Neural progenitor cell (in vitro differentiated cells): Measurements from ENCODE around the gene COLEC12. TPM values are rescaled to one million over a fixed set of nuclear protein-coding genes. Genes with fewer than 3 reads are reported as not detected.

Source experiments
- DNase-seq: peaks from one replicate; pipeline ENCODE4 v3.0.0-alpha.2; 2016; ENCODE audit warnings: low spot score
- H2AFZ ChIP-seq: fragments of 200-600 bp; sonication (generic); replicated peaks from 2 replicates; pipeline ENCODE4 v1.6.1; 2016; ENCODE audit warnings: antibody characterized with exemption
- H3F3A ChIP-seq: fragments of 200-600 bp; sonication (generic); 2 replicates; pipeline ENCODE4 v1.6.1; 2016; ENCODE audit warnings: antibody characterized with exemption, low read depth
- H3K27ac ChIP-seq: fragments of 200-600 bp; sonication (generic); 2 replicates; pipeline ENCODE4 v1.5.1; 2016; ENCODE audit warnings: mild to moderate bottlenecking
- H3K27me3 ChIP-seq: fragments of 200-600 bp; sonication (generic); 2 replicates; pipeline ENCODE4 v1.6.1; 2016; ENCODE audit warnings: mild to moderate bottlenecking, moderate library complexity
- H3K36me3 ChIP-seq: fragments of 200-600 bp; sonication (generic); 2 replicates; pipeline ENCODE4 v1.5.1; 2016
- H3K4me1 ChIP-seq: fragments of 200-600 bp; sonication (generic); 2 replicates; pipeline ENCODE4 v1.6.1; 2016; ENCODE audit warnings: mixed run types
- H3K4me2 ChIP-seq: fragments of 200-600 bp; sonication (generic); 2 replicates; pipeline ENCODE4 v1.6.1; 2016
- H3K4me3 ChIP-seq: fragments of 200-600 bp; sonication (generic); 2 replicates; pipeline ENCODE4 v1.5.1; 2016
- H3K79me2 ChIP-seq: fragments of 200-600 bp; sonication (generic); 2 replicates; pipeline ENCODE4 v1.6.1; 2016; ENCODE audit warnings: low read depth
- H3K9ac ChIP-seq: fragments of 200-600 bp; sonication (generic); 2 replicates; pipeline ENCODE4 v1.6.1; 2016
- H3K9me3 ChIP-seq: fragments of 200-600 bp; sonication (generic); 2 replicates; pipeline ENCODE4 v1.5.1; 2016; ENCODE audit warnings: low read depth
- H4K20me1 ChIP-seq: fragments of 200-600 bp; sonication (generic); 2 replicates; pipeline ENCODE4 v1.6.1; 2016; ENCODE audit warnings: low read depth
- H3K27ac Mint-ChIP-seq: 3 replicates; pipeline ENCODE4 v1.8.0; 2021; ENCODE audit warnings: mixed read lengths
- H3K27me3 Mint-ChIP-seq: 2 replicates; pipeline ENCODE4 v1.8.0; 2022; ENCODE audit warnings: low read depth, mild to moderate bottlenecking, inconsistent platforms, moderate library complexity, mixed read lengths; ENCODE audit not compliant: insufficient read depth
- H3K36me3 Mint-ChIP-seq: 3 replicates; pipeline ENCODE4 v1.8.0; 2021; ENCODE audit warnings: mixed read lengths
- H3K4me1 Mint-ChIP-seq: 3 replicates; pipeline ENCODE4 v1.8.0; 2021; ENCODE audit warnings: mixed read lengths
- H3K4me3 Mint-ChIP-seq: 3 replicates; pipeline ENCODE4 v1.8.0; 2021; ENCODE audit warnings: mild to moderate bottlenecking, moderate library complexity, mixed read lengths
- H3K9me3 Mint-ChIP-seq: 3 replicates; pipeline ENCODE4 v1.8.0; 2020; ENCODE audit warnings: mixed read lengths
- CTCF ChIP-seq: fragments of 200-600 bp; sonication (generic); IDR thresholded peaks from 2 replicates; pipeline ENCODE4 v1.5.1; 2017; ENCODE audit warnings: antibody characterized with exemption, mild to moderate bottlenecking
- EZH2 ChIP-seq: fragments of 200-600 bp; sonication (generic); IDR thresholded peaks from 2 replicates; pipeline ENCODE4 v1.6.1; 2017; ENCODE audit warnings: antibody characterized with exemption, mild to moderate bottlenecking, moderate library complexity
- EZH2phosphoT487 ChIP-seq: fragments of 200-600 bp; sonication (generic); IDR thresholded peaks from 2 replicates; pipeline ENCODE4 v1.6.1; 2017; ENCODE audit warnings: antibody characterized with exemption
- total RNA-seq: library from RNA; depleted of rRNA; stranded (reverse); fragments of >200 nt; gene quantifications from 2 replicates; pipeline ENCODE4 v1.2.3, GENCODE V29; 2015; ENCODE audit warnings: low replicate concordance

The COLEC12 gene
- total RNA-seq, 1 donor from 2014 or later, result 2.0 TPM

- no peak for DNase-seq
- H3K4me1 ChIP-seq, result peaks cover 26% of the 10 kb centered on the region
- H3K9me3 Mint-ChIP-seq, result no peaks in the 10 kb centered on the region
- no peaks in the 10 kb centered on the region for H3K27me3 ChIP-seq
- no peaks in the 10 kb centered on the region for H3K36me3 Mint-ChIP-seq
- H3K9ac ChIP-seq, result no peak overlapping the region
- no peak overlapping the region for H3K27ac Mint-ChIP-seq
- H3K4me2 ChIP-seq, result no peak overlapping the region
- TF ChIP-seq EZH2, result no peak
- no peak overlapping the region for H2AFZ ChIP-seq
- H4K20me1 ChIP-seq, result no peaks in the 10 kb centered on the region
- H3K79me2 ChIP-seq, result no peaks in the 10 kb centered on the region
- no peaks in the 10 kb centered on the region for H3K9me3 ChIP-seq
- no peak overlapping the region for H3K4me3 Mint-ChIP-seq
- H3K4me1 Mint-ChIP-seq, result peaks cover 30% of the 10 kb centered on the region
- peaks cover 5% of the 10 kb centered on the region for H3K27me3 Mint-ChIP-seq
- no peaks in the 10 kb centered on the region for H3K36me3 ChIP-seq
- H3K27ac ChIP-seq, result no peak overlapping the region
- H3K4me3 ChIP-seq, result no peak overlapping the region
- peaks cover 12% of the 10 kb centered on the region for H3F3A ChIP-seq
These were observed 198.4 kb downstream of the COLEC12 start for GRCh38 chr18:302097-302496.

- no peaks in the 10 kb centered on the region for H3K36me3 Mint-ChIP-seq
These were observed 202.6 kb downstream of the COLEC12 start for GRCh38 chr18:297936-298335.

GRCh38 chr18:295756-296490 lies 204.6 kb downstream of the COLEC12 start:
- H3K27ac ChIP-seq, result no peak overlapping the region
- no peak for TF ChIP-seq EZH2
- no peak for TF ChIP-seq CTCF
- no peak for TF ChIP-seq EZH2phosphoT487
- no peak overlapping the region for H3K27ac Mint-ChIP-seq

More at GRCh38 chr18:297936-298335, 202.6 kb downstream of the COLEC12 start:
- Histone ChIP-seq H3K4me2 (no peak overlapping the region), H3K79me2 (no peaks in the 10 kb centered on the region), H4K20me1 (no peaks in the 10 kb centered on the region), H3K4me1 (no peaks in the 10 kb centered on the region), H3F3A (no peaks in the 10 kb centered on the region), H3K27ac (no peak overlapping the region), H2AFZ (no peak overlapping the region), H3K9me3 (no peaks in the 10 kb centered on the region), H3K36me3 (no peaks in the 10 kb centered on the region), H3K4me3 (no peak overlapping the region), H3K27me3 (no peaks in the 10 kb centered on the region), H3K9ac (no peak overlapping the region)
- Mint-ChIP-seq H3K27ac (no peak overlapping the region), H3K4me3 (no peak overlapping the region), H3K4me1 (peaks cover 10% of the 10 kb centered on the region), H3K9me3 (peaks cover 2% of the 10 kb centered on the region), H3K27me3 (peaks cover 3% of the 10 kb centered on the region)
- TF ChIP-seq EZH2phosphoT487 (no peak), CTCF (no peak), EZH2 (no peak)
- DNase-seq, result no peak

GRCh38 chr18:294566-294965 lies 205.9 kb downstream of the COLEC12 start:
- H3K9me3 ChIP-seq, result no peaks in the 10 kb centered on the region
- H3K9ac ChIP-seq, result no peak overlapping the region
- H3F3A ChIP-seq, result no peaks in the 10 kb centered on the region
- TF ChIP-seq EZH2 (no peak), CTCF (no peak), EZH2phosphoT487 (no peak)
- DNase-seq, result no peak
- H3K4me3 Mint-ChIP-seq, result no peak overlapping the region
- no peaks in the 10 kb centered on the region for H3K36me3 ChIP-seq
- peaks cover 10% of the 10 kb centered on the region for H3K4me1 Mint-ChIP-seq
- H3K27me3 Mint-ChIP-seq, result peaks cover 6% of the 10 kb centered on the region
- H3K4me3 ChIP-seq, result no peak overlapping the region
- peaks cover 2% of the 10 kb centered on the region for H3K9me3 Mint-ChIP-seq
- no peak overlapping the region for H3K4me2 ChIP-seq
- no peak overlapping the region for H3K27ac Mint-ChIP-seq
- no peaks in the 10 kb centered on the region for H3K36me3 Mint-ChIP-seq
- H2AFZ ChIP-seq, result no peak overlapping the region
- H4K20me1 ChIP-seq, result no peaks in the 10 kb centered on the region
- no peaks in the 10 kb centered on the region for H3K4me1 ChIP-seq
- no peaks in the 10 kb centered on the region for H3K27me3 ChIP-seq
- H3K27ac ChIP-seq, result no peak overlapping the region
- no peaks in the 10 kb centered on the region for H3K79me2 ChIP-seq

More at GRCh38 chr18:295756-296490, 204.6 kb downstream of the COLEC12 start:
- H3K9me3 ChIP-seq, result no peaks in the 10 kb centered on the region
- Mint-ChIP-seq H3K27me3 (peaks cover 3% of the 10 kb centered on the region), H3K9me3 (peaks cover 2% of the 10 kb centered on the region), H3K4me3 (no peak overlapping the region), H3K36me3 (no peaks in the 10 kb centered on the region), H3K4me1 (peaks cover 10% of the 10 kb centered on the region)
- H3K27me3 ChIP-seq, result no peaks in the 10 kb centered on the region
- H3K36me3 ChIP-seq, result no peaks in the 10 kb centered on the region
- no peak for DNase-seq
- H2AFZ ChIP-seq, result no peak overlapping the region
- H3K79me2 ChIP-seq, result no peaks in the 10 kb centered on the region
- H3K4me3 ChIP-seq, result no peak overlapping the region
- H4K20me1 ChIP-seq, result no peaks in the 10 kb centered on the region
- no peaks in the 10 kb centered on the region for H3F3A ChIP-seq
- H3K4me1 ChIP-seq, result no peaks in the 10 kb centered on the region
- no peak overlapping the region for H3K9ac ChIP-seq
- no peak overlapping the region for H3K4me2 ChIP-seq
